Kidney epithelial cell (primary cell): ENCODE measurements around the gene UBA7. TPM values are rescaled to one million over a fixed set of nuclear protein-coding genes. Genes with fewer than 3 reads are reported as not detected.

Experiments used
- DNase-seq: peaks from one replicate; pipeline ENCODE4 v3.0.0-alpha.2; 2010; ENCODE audit warnings: low read depth
- H3K27me3 ChIP-seq: 2 replicates; pipeline ENCODE4 v1.6.0; 2011; ENCODE audit warnings: low read length; ENCODE audit not compliant: control insufficient read depth, insufficient read depth
- H3K36me3 ChIP-seq: 2 replicates; pipeline ENCODE4 v1.5.1; 2011; ENCODE audit warnings: low read length; ENCODE audit not compliant: control insufficient read depth, insufficient read depth
- H3K4me3 ChIP-seq: 2 replicates; pipeline ENCODE4 v1.5.1; 2011; ENCODE audit warnings: low read depth, mild to moderate bottlenecking, control low read depth, low read length
- total RNA-seq: library from RNA; depleted of rRNA; stranded (reverse); fragments of >200 nt; gene quantifications from 2 replicates; pipeline ENCODE4 v1.2.3, GENCODE V29; 2015
- TF ChIP-seq, protein P1 (sequence below): IDR thresholded peaks from 2 replicates; pipeline ENCODE4 v1.5.1; 2011; ENCODE audit warnings: mild to moderate bottlenecking, moderate library complexity, low read length, control low read depth, inconsistent platforms; ENCODE audit not compliant: insufficient read depth, poor library complexity, severe bottlenecking

The UBA7 gene
- total RNA-seq, 1 donor from 2014 or later, result 6.3 TPM

DNA sequence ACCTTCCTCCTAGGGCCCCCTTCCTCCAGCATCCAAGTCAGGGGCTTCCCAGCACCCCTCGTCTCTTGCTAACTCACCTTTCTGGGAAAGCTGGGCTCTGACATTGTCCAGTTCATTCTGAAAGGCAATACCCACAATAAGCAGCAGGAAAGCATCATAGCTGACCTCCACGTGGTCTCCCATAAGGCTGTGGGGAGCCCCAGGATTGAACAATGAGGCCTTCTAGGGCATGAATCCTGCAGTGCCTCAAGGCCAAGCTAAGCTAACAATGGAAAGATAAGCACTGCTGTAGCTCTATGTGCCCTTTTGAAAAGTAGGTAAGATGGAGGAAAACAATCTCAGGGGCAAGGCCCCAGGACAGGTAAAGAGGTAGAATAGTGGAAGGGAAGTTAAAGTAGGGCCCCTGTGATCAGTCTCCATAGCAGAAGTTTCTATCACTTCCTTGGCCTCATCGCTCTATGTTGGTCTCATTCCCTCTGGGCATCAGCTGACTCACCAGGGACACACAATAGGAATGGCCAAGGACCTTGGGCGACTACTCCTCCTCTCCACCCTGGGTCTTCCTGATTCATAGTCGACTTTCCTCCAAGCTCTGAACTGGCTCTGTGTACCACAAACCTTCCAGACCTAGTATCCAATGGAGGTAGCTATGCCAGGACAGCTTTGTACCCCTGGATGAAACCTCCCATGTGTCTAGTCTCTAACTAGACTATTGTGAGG, 30.9 kb upstream of the UBA7 start:
- TF ChIP-seq, protein P1, sequence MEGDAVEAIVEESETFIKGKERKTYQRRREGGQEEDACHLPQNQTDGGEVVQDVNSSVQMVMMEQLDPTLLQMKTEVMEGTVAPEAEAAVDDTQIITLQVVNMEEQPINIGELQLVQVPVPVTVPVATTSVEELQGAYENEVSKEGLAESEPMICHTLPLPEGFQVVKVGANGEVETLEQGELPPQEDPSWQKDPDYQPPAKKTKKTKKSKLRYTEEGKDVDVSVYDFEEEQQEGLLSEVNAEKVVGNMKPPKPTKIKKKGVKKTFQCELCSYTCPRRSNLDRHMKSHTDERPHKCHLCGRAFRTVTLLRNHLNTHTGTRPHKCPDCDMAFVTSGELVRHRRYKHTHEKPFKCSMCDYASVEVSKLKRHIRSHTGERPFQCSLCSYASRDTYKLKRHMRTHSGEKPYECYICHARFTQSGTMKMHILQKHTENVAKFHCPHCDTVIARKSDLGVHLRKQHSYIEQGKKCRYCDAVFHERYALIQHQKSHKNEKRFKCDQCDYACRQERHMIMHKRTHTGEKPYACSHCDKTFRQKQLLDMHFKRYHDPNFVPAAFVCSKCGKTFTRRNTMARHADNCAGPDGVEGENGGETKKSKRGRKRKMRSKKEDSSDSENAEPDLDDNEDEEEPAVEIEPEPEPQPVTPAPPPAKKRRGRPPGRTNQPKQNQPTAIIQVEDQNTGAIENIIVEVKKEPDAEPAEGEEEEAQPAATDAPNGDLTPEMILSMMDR, result no peak

DNA sequence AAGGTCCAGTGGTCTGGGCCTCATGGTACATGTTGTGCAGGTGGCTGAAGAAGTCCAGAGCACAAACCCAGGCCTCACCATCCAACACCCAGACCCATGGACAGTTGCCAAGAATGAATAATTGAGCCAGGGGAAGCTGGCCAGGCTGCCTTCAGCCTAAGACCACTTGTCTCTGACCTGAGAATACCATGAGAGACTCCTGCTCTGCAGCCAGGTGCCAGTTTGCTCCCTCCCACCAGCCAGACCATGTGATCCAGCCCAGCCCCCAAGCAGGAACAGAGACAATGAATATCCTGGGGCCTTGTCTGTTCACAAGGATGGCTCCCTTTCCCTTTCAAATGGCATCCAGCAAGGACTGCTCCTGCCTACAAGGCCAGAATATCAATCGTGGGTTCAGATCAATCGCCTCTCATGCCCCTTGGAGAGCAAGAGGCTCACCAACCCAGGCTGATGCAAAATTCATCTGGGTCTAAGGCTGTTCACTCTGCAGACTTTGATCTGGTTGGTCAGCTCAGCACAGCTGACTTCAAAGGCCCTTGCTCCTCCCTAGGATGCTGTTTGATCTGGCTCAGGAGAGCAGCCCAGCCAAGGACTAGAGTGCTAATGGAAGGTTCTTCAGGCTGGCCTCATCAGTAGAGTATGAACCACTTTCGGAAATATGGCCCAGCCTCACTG, 29.2 kb upstream of the UBA7 start:
- no peak for DNase-seq
- H3K27me3 ChIP-seq, result no peaks in the 10 kb centered on the region
- H3K4me3 ChIP-seq, result no peak overlapping the region
- TF ChIP-seq, protein P1, result no peak
- H3K36me3 ChIP-seq, result peaks cover 2% of the 10 kb centered on the region

More for the DNA sequence above, 30.9 kb upstream of the UBA7 start:
- H3K4me3 ChIP-seq, result no peak overlapping the region
- DNase-seq, result no peak
- H3K27me3 ChIP-seq, result no peaks in the 10 kb centered on the region
- peaks cover 2% of the 10 kb centered on the region for H3K36me3 ChIP-seq

DNA sequence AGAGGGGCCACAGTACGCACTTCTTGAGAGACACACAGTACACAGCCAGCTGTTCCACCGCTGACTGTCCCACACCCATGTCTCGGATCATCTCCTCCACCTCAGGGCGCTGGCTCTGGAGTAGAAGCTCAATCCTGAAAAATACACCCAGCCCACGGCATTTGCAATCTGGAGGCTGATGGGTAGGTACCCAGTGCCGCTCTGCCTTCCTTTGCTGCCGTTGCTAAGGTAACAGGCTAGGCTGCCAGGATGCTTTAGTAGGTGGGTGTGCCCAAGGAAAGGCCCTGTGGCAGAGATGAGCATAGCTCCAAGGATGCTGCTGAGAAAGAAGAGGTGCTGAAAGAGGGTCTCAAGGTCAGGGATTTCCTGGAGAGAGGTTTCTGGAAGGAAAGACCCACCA, 28.1 kb upstream of the UBA7 start:
- Histone ChIP-seq H3K4me3 (no peak overlapping the region), H3K27me3 (no peaks in the 10 kb centered on the region), H3K36me3 (peaks cover 2% of the 10 kb centered on the region)
- TF ChIP-seq, protein P1, result no peak
- DNase-seq, result no peak

DNA sequence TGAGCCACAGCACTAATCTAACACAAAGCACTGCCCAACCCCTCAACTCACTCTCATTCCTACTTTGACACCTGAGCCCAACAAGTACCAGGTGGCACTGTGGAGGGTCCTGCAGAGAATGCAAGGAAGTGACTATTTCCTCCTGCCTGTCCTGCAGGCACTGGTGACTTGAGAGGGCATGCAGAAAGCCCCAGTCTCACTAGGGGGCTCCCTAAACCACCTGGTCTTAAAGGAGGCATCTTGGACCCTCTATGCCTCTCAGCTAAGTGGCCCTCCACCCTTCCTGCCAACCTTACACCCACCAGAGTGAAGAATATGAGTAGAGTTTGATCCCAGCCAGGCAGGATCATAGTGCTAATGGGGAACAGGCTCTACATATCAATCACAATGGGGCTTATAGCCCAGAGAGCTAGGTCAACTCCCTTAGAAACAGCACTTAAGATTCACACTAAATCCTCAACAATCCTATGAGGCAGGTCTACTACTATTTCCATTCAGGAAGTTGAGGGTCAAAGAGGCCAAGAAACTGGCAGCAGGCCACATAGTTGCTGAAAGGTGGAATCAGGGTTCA, 27.5 kb upstream of the UBA7 start:
- H3K4me3 ChIP-seq, result no peak overlapping the region
- TF ChIP-seq, protein P1, result peak; percentile 50
- no peaks in the 10 kb centered on the region for H3K27me3 ChIP-seq
- peaks cover 2% of the 10 kb centered on the region for H3K36me3 ChIP-seq
- no peak for DNase-seq

DNA sequence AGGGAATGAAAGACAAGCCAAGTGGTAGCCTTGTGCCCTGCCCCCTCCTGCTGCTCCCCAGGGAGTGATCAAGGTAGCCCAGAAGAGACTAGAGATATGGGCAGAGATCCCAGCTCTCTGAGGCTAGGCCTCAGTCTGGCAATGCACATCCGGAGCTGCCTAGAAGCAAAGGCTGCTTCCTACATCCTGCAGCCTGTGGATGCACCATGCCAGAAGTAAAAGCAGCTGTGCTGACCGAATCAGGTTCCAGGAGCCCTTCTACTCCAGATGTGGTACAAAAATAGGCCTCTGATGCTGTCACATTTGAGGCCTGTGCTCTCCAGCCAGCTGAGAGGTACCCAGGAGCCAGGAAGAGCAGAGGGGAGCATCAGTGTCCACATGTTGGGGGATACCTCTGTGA, 26.6 kb upstream of the UBA7 start:
- H3K4me3 ChIP-seq, result no peak overlapping the region
- TF ChIP-seq, protein P1, result no peak
- DNase-seq, result no peak
- no peaks in the 10 kb centered on the region for H3K27me3 ChIP-seq
- H3K36me3 ChIP-seq, result peaks cover 2% of the 10 kb centered on the region
